Osteoblast (primary cell): ENCODE measurements around the gene ATXN2. TPM values are rescaled to one million over a fixed set of nuclear protein-coding genes. Genes with fewer than 3 reads are reported as not detected.

ENCODE experiments used
- DNase-seq: peaks from one replicate; pipeline ENCODE4 v3.0.0; 2011; ENCODE audit warnings: low spot score, mixed read lengths; ENCODE audit not compliant: insufficient read length; ENCODE audit errors: missing footprints
- H2AFZ ChIP-seq: 2 replicates; pipeline ENCODE4 v1.6.0; 2011; ENCODE audit warnings: mild to moderate bottlenecking, low read length
- H3K27ac ChIP-seq: 2 replicates; pipeline ENCODE4 v1.5.1; 2011; ENCODE audit warnings: mild to moderate bottlenecking, low read depth, low read length, moderate library complexity
- H3K27me3 ChIP-seq: 2 replicates; pipeline ENCODE4 v1.6.0; 2012; ENCODE audit warnings: mild to moderate bottlenecking, control low read depth, inconsistent platforms, low read length, moderate library complexity; ENCODE audit not compliant: insufficient read depth
- H3K36me3 ChIP-seq: 2 replicates; pipeline ENCODE4 v1.5.1; 2011; ENCODE audit warnings: mild to moderate bottlenecking, low read length, control low read depth, moderate library complexity; ENCODE audit not compliant: insufficient read depth
- H3K4me1 ChIP-seq: 2 replicates; pipeline ENCODE4 v1.5.1; 2011; ENCODE audit warnings: mild to moderate bottlenecking, low read length, control low read depth, moderate library complexity; ENCODE audit not compliant: insufficient read depth
- H3K4me2 ChIP-seq: 2 replicates; pipeline ENCODE4 v1.6.0; 2011; ENCODE audit warnings: mild to moderate bottlenecking, low read length; ENCODE audit not compliant: insufficient read depth
- H3K4me3 ChIP-seq: fragments of 200-600 bp; sonication (generic); 3 replicates; pipeline ENCODE4 v1.5.1; 2012; ENCODE audit warnings: mild to moderate bottlenecking, low read length, inconsistent platforms; ENCODE audit not compliant: insufficient read depth
- H3K79me2 ChIP-seq: 2 replicates; pipeline ENCODE4 v1.6.0; 2012; ENCODE audit warnings: mild to moderate bottlenecking, low read length, control low read depth, inconsistent platforms; ENCODE audit not compliant: insufficient read depth
- H3K9me3 ChIP-seq: 2 replicates; pipeline ENCODE4 v1.5.1; 2011; ENCODE audit warnings: low read depth, low read length, control low read depth
- H4K20me1 ChIP-seq: 2 replicates; pipeline ENCODE4 v1.6.0; 2012; ENCODE audit warnings: mild to moderate bottlenecking, low read length, control low read depth; ENCODE audit not compliant: insufficient read depth
- total RNA-seq: library from RNA; depleted of rRNA; stranded (reverse); fragments of >200 nt; gene quantifications from 2 replicates; pipeline ENCODE4 v1.2.3, GENCODE V29; 2012
- TF ChIP-seq, protein P1 (sequence below): IDR thresholded peaks from 2 replicates; pipeline ENCODE4 v1.5.1; 2011; ENCODE audit warnings: mild to moderate bottlenecking, low read depth, low read length, moderate library complexity; ENCODE audit errors: extremely low read depth

Gene ATXN2
- total RNA-seq, 1 donor: 39.4 TPM

DNA sequence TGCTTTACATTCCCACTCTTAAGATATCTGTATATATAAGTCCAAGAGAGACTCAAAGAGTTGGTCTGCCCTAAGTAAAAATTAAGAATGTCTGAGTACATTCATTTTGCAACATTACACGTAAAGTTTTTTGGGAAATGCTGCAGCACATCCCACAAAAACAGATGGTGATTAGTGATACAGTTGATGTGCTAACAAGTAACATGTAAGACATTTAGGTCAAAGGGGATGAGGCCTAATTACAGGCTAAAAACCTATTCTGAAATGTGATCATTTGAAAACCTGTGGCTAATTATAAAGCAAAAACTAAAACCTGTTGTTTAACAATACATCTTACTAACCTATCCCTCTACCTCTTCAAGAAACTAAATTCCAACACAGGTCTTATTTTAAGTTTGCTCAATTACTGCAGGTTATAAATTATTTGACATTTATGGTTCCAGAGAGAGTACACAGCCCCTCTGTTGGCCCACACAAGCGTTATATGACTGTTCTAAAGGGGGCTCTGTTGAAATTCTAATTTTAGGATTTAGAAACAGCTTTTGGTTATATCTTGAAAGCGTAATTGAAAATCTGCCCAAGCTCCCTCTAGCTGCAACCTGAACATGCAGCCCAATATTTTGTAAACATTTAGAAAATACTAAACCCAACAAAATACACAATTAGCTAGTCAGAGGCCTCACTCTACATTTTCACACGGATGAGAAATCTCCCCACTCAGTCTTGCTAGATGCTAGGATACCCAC, 43.7 kb upstream of the ATXN2 start:
- peaks cover 31% of the 10 kb centered on the region for H3K36me3 ChIP-seq
- H3K27ac ChIP-seq: peak overlapping the region; percentile 50
- no peak overlapping the region for H2AFZ ChIP-seq
- no peaks in the 10 kb centered on the region for H3K79me2 ChIP-seq
- H3K4me2 ChIP-seq: no peak overlapping the region
- no peaks in the 10 kb centered on the region for H3K9me3 ChIP-seq
- H3K27me3 ChIP-seq: no peaks in the 10 kb centered on the region
- no peak overlapping the region for H3K4me3 ChIP-seq
- H3K4me1 ChIP-seq: peaks cover 11% of the 10 kb centered on the region
- TF ChIP-seq, protein P1, sequence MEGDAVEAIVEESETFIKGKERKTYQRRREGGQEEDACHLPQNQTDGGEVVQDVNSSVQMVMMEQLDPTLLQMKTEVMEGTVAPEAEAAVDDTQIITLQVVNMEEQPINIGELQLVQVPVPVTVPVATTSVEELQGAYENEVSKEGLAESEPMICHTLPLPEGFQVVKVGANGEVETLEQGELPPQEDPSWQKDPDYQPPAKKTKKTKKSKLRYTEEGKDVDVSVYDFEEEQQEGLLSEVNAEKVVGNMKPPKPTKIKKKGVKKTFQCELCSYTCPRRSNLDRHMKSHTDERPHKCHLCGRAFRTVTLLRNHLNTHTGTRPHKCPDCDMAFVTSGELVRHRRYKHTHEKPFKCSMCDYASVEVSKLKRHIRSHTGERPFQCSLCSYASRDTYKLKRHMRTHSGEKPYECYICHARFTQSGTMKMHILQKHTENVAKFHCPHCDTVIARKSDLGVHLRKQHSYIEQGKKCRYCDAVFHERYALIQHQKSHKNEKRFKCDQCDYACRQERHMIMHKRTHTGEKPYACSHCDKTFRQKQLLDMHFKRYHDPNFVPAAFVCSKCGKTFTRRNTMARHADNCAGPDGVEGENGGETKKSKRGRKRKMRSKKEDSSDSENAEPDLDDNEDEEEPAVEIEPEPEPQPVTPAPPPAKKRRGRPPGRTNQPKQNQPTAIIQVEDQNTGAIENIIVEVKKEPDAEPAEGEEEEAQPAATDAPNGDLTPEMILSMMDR: no peak
- no peak for DNase-seq
- H4K20me1 ChIP-seq: peaks cover 6% of the 10 kb centered on the region

DNA sequence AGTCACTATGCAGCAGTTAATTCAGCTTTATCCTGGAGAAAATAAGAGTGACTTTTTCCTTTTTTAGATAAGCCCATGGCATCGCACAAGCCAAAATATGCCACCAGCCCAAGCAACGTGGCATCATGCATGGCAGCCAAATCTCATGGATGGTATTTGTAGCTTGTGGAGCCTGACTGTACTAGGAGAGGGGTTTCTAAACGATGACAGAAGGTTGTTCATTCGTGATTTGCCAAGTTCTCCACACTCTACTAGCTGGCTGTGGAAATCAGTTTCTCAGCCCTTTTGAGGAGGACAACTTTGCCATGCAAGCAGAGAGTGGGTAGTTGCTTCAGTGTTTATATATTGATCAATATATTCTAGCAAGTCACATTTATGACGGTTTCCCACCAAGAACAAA, 41.4 kb upstream of the ATXN2 start:
- DNase-seq: no peak
- H3K4me2 ChIP-seq: no peak overlapping the region
- H3K4me1 ChIP-seq: peaks cover 22% of the 10 kb centered on the region
- no peak overlapping the region for H3K4me3 ChIP-seq
- no peaks in the 10 kb centered on the region for H3K79me2 ChIP-seq
- TF ChIP-seq, protein P1: no peak
- H2AFZ ChIP-seq: no peak overlapping the region
- H3K36me3 ChIP-seq: peaks cover 15% of the 10 kb centered on the region
- H3K27ac ChIP-seq: no peak overlapping the region
- H3K9me3 ChIP-seq: no peaks in the 10 kb centered on the region
- no peaks in the 10 kb centered on the region for H4K20me1 ChIP-seq
- no peaks in the 10 kb centered on the region for H3K27me3 ChIP-seq

DNA sequence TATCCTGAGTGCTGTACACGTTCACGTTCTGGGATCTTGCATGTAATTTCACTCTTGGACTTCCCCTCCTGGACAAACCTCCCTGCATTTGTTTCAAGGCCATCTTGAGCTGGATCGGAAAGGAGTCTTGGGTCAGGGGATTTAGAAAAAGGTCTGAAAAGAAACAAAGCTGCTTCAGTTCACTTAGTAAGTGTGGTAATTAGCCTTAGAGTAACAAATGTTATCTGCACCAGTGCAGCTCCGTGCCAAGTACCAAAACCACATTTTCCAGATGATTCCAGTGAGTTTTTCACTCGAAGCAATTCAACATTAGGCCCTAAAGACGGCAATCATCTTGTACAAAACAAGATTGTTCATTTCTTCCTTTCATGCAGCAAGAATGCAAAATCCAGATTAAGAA, 39.4 kb upstream of the ATXN2 start:
- Histone ChIP-seq H3K4me3 (no peak overlapping the region), H3K4me2 (no peak overlapping the region), H2AFZ (no peak overlapping the region), H4K20me1 (no peaks in the 10 kb centered on the region), H3K27me3 (no peaks in the 10 kb centered on the region), H3K36me3 (peaks cover 5% of the 10 kb centered on the region), H3K9me3 (no peaks in the 10 kb centered on the region), H3K27ac (no peak overlapping the region), H3K79me2 (no peaks in the 10 kb centered on the region), H3K4me1 (peaks cover 15% of the 10 kb centered on the region)
- no peak for DNase-seq
- TF ChIP-seq, protein P1: no peak

DNA sequence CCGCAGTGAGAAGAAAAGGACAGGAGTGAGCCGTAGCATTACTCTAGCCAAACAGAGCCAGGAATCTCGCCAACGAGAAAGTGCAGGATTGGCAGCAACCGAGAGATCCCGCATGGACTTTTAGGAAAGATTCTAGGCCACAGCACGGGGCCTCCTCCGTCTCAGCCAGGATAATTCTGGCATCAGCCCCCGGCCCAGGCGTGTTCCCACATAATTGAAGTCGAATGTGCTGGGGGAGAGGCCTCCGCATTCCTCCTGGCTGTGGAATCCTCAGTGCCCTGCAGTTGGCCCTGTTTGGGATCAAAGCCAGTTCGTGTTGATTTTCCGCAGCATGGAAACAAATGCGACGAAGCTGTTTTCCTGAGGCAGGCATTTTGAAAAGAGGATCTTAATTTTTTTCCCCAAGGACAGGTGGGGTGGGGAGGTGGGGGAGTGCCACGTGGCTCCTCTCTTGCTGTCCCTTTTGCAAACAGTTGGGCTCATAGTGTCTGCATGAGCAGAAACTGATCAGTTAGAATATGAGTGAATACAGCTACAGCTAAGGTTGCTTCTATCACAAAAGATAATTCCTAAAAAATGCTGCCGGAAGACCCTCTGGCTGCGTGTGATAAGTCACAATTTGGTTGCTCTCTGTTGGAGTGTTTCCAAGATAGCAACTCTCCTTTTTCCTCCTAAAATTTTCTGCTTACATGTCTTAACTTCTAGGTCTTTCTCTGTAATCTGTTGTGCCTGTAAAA, 37.3 kb upstream of the ATXN2 start:
- Histone ChIP-seq H3K36me3 (no peaks in the 10 kb centered on the region), H4K20me1 (no peaks in the 10 kb centered on the region), H3K4me3 (peak overlapping the region; percentile 5), H3K4me2 (peak overlapping the region; percentile 43), H3K27me3 (no peaks in the 10 kb centered on the region), H3K4me1 (peaks cover 11% of the 10 kb centered on the region), H3K27ac (peak overlapping the region; percentile 43), H3K9me3 (no peaks in the 10 kb centered on the region), H2AFZ (peak overlapping the region; percentile 48), H3K79me2 (no peaks in the 10 kb centered on the region)
- DNase-seq: peak; percentile 67
- TF ChIP-seq, protein P1: no peak
